GM19452 (cell line): Measurements from ENCODE around the gene SETD6.
"Not testable (repeated sequence)": the region's sequence is repeated elsewhere in the genome, so short reads cannot be mapped to it uniquely, and the experiment has no call there.

Experiments used
- ATAC-seq: cut with Tn5 transposase; IDR thresholded peaks from one replicate; pipeline ENCODE4 v1.9.1; 2021; ENCODE audit not compliant: unreplicated experiment

SETD6 gene

DNA sequence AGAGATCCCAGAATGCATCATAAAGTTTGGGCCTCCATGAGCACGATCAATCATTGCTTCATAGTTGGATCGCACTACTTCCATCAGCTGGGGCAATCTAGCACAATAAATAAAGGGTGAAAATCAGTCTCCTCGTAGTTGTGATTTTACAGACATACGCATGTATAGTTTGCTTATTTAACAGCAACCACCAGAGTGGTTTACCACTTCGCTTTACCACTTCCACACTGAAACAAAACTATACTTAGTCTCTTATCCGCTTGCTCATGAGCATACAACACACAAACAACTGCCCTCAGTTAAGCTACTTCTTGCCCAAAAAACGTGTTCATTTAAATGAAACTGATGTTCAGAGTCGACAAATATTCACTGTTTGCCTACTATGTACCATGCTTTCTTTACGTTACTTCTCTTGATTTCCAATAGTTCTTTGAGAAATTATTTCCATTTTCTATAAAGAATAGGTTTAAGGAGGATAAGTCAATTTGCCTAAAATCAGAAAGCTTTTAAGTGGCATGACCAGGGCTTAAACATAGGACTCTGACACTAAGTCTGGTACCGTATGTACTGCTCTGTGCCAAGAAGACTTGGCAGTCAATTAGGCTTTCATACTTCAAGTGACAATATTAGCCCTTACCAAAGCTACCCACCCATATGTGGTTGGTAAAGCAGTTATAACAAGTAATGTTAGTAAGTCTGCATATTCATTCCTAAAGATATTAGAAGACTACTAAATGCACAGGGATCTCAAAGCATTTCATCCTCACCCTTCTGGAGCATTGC lies 22.0 kb downstream of the SETD6 start:
- ATAC-seq: no peak

GRCh38 chr16:58541711-58542110 lies 26.4 kb downstream of the SETD6 start:
- no peak for ATAC-seq

DNA sequence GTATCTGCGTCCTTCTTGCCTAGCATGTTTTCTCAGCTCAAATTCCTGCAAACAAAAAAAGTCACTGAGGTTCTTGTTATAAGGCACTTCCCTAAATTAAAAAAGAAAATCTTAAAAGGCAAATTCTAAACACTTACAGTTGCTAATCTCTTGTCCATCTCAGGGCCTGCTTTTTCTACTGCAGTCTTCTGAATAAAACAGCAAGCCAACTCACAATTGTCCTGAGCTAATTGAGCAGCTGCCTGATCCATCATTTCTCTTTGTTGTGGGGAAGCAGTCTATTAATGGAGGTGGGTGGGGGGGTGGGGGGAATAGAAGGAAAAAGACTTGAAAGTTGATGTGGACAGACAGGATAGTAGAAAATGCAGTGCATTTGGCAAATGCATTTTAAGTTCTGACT lies 27.0 kb downstream of the SETD6 start:
- ATAC-seq: no peak

GRCh38 chr16:58543685-58544084 lies 28.4 kb downstream of the SETD6 start:
- ATAC-seq: no peak

DNA sequence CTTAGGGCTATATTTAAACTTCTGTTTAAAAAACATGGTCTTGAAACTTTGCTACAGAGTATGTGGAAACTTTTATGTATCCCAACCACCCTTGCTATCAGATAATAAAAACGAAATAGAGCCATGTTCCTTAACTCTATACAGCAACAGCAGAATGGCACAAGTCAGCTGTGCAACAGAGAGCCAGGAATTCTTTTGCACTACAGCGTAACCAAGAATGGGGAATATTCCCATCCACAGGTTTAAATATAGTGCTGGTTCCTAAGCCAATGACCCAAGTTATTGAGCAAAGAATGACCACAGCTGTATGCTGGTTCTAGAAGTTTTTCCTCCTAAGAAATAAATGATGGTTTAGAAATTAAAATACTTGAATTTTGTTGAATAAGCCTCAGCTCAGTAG lies 33.1 kb downstream of the SETD6 start:
- ATAC-seq: no peak

DNA sequence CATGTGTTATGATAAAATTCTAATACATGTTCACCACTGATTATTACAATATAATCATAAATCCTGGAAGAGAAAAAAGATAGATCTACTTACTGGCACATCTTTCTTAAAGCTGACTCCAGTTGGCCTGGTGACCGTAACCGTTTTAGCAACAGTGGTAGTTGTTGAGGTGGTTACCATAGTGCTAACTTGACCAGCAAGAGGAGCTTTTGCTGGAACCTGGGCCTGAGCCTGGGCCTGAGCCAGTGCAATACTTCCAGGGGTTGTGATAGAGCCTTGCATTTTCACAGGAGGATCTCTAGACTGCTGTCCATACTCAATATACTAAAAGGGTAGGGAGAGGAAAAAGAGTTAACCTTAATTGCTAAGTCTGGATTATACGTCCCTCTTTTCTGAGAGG lies 36.2 kb downstream of the SETD6 start:
- ATAC-seq: no peak

- ATAC-seq: no peak
These were observed 41.4 kb downstream of the SETD6 start for GRCh38 chr16:58556678-58557077.

- ATAC-seq: no peak
These were observed 47.9 kb downstream of the SETD6 start for GRCh38 chr16:58563235-58563634.

DNA sequence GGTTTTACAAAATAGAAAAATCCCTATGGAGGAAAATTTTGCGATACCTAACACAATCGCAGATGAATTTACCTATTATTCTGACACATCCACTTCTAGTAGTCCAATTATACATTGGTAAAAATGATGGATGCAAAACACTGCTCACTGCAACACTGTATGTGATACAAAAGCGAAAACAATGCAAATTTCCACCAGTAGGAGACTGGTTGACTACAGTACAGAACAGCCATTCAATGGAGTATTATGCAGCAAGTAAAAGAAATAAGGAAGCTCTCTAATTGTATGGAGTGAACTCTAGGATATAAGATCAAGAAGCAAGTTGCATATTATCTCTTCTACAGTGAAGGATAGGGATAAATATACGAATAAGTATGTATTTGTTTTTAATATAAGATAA lies 48.5 kb downstream of the SETD6 start:
- no peak for ATAC-seq

DNA sequence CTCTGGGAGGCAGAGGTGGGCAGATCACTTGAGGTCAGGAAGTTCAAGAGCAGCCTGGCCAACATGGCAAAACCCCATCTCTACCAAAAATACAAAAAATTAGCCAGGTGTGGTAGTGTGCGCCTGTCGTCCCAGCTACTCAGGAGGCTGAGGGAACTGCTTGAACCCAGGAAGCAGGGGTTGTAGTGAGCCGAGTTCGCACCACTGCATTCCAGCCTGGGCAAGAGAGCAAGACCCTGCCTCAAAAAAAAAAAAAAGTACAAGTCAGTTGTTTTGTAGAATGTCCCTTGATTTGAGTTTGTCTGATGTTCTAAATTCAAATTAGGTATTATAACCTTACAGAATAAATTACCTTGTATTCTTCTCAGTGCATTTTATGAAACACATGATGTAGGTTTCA lies 50.4 kb downstream of the SETD6 start:
- not testable (repeated sequence) for ATAC-seq
